ENCODE data around the gene PRDM16. TPM values are rescaled to one million over a fixed set of nuclear protein-coding genes. Genes with fewer than 3 reads are reported as not detected.

The PRDM16 gene
- total and polyA plus RNA-seq, 8 donors: 9.6 to 18.0 (median 14.7) TPM

DNA sequence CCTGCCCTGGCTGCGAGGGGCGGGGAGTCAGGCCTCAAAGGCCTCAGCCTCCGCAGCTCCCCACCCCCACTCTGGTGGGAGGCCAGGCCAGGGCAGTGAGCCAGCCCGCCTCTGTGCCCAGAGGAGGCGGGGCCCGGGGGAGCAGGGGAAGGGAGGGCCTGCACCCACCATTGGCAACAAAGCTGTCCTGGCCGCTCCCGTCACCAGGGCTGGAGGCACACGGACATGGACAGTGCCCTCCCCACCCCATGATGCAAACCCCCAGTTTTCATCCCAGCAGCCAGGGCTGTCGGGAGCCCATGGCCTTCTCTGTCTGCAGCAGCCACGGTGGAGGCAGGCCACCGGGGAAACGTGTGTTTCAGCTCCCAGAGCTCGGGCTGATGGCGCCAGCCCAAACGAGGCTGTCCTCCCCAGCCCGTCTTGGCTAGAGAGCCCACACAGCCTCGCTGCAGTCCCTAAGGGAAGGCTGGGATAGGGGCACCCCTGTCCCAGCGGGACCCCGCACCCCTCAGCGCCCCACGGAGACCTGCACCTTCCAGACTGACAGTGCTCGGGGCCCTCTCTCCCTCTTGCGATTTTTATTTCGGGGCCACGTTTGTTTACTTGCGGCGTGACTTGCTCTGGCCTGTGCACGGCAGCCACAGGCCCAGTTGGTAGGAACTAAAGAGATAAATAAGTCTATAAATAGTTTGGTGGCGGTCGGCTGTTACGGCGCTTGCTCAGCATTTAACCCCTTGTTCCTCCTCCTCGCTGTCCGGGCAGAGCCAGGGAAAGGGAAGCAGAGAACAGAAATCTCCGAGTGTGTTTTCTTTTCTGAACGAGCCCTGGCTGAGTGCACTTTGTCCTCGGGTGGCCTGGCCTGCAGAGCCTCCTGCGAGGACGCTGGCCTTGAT, 101.8 kb downstream of the PRDM16 start:
- ATAC-seq (peak; percentile 77), DNase-seq (peak in 3 of 4 donors; percentile 77 to 92 (median 88))
- H3K9me3 ChIP-seq: no peaks in the 10 kb centered on the region
- H3K27me3 ChIP-seq: peaks cover 0 to 53% of the 10 kb centered on the region in 2 donors
- peaks cover 29 to 43% of the 10 kb centered on the region in 2 donors for H3K4me1 ChIP-seq
- peak overlapping the region; percentile 64 to 75 for H3K27ac ChIP-seq
- no peaks in the 10 kb centered on the region for H3K36me3 ChIP-seq
- intact Hi-C loops (cut with DNase I): no loop called here
- peak overlapping the region in 1 of 2 donors; percentile 28 for H3K4me3 ChIP-seq
- TF ChIP-seq CTCF (IDR thresholded peaks at IDR 0.05): no peak

DNA sequence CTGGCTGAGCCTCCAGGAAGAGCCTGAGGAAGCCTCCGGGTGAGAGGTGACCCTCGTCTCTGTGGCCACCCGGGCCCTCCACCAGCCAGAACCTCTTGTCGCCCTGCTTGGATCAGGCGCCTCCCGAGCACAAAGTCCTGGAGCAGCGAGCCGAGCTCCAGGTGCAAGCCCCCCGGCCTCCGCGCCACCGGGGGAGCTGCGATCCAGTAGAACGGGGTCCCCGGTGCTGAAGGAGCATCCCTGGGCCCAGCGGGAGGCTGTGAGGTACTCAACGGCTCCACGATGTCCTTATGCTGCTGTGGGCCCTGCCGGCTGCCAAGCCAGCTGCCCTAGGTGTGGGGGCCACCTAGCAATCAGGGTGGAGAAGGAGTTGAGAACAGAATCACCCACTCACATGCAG, 102.8 kb downstream of the PRDM16 start:
- ATAC-seq (no peak), DNase-seq (no peak)
- Histone ChIP-seq H3K9me3 (no peaks in the 10 kb centered on the region), H3K36me3 (no peaks in the 10 kb centered on the region), H3K27me3 (peaks cover 0 to 53% of the 10 kb centered on the region in 2 donors), H3K27ac (peak overlapping the region in 1 of 2 donors; percentile 64), H3K4me1 (peaks cover 29 to 43% of the 10 kb centered on the region in 2 donors), H3K4me3 (no peak overlapping the region)
- TF ChIP-seq CTCF (IDR thresholded peaks at IDR 0.05): no peak
- intact Hi-C loops (cut with DNase I): no loop called here

DNA sequence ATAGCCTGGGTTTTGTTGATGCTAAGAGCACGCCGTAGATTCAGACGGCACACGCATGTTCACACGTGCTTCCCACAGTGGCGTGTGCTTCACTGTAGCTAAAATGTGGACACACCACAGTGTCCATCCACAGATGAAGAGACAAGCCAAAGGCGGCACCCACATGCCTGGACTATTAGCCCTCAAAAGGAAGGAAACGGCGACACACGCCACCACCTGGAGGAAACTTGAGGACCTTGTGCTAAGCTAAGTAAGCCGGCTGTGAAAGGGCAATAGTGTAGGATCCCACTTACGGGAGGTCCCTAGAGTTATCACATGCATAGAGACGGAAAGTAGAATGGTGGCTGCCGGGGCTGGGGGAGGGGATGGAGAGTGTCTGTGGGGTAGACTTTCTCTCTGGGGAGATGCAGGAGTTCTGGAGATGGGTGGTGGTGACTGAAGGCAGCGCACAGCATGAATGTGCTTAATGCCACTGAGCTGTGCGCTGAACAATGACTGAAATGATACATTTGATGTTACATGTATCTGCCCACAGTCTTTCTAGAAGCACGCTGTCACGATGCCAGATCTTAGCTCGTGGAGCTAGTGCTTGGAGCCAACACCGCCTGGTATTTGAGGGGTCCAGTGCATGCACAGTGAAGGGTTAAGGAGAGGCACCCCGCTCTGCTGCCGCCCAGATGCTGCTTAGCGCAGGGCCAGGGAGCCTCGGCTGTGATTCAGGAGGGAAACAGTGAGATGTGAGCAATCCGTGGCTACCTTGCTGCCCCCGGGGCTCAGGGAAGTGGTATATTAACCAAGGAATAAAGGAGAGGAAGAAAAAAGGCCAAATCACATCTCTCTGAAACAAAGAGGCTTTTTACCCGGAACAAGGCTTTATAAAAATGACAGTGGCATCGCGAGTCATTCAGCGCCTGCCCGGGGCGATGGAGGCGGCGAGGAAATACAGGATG, 103.7 kb downstream of the PRDM16 start:
- H3K4me1 ChIP-seq: peaks cover 29 to 43% of the 10 kb centered on the region in 2 donors
- TF ChIP-seq CTCF (IDR thresholded peaks at IDR 0.05): no peak
- H3K36me3 ChIP-seq: no peaks in the 10 kb centered on the region
- H3K27ac ChIP-seq: no peak overlapping the region
- DNase-seq (no peak), ATAC-seq (no peak)
- intact Hi-C loops (cut with DNase I): no loop called here
- no peak overlapping the region for H3K4me3 ChIP-seq
- peaks cover 0 to 53% of the 10 kb centered on the region in 2 donors for H3K27me3 ChIP-seq
- H3K9me3 ChIP-seq: no peaks in the 10 kb centered on the region

GRCh38 chr1:3173381-3173980, 104.5 kb downstream of the PRDM16 start:
- DNase-seq: no peak
- H3K4me1 ChIP-seq: peaks cover 29 to 43% of the 10 kb centered on the region in 2 donors
- intact Hi-C loops (cut with DNase I): no loop called here
- TF ChIP-seq CTCF (IDR thresholded peaks at IDR 0.05): no peak
- H3K4me3 ChIP-seq: no peak overlapping the region
- no peaks in the 10 kb centered on the region for H3K36me3 ChIP-seq
- ATAC-seq: no peak
- no peaks in the 10 kb centered on the region for H3K9me3 ChIP-seq
- no peak overlapping the region for H3K27ac ChIP-seq
- peaks cover 0 to 53% of the 10 kb centered on the region in 2 donors for H3K27me3 ChIP-seq

All from left lung (tissue), 10 donors.